ENCODE measurements around the gene ADIRF.

DNA sequence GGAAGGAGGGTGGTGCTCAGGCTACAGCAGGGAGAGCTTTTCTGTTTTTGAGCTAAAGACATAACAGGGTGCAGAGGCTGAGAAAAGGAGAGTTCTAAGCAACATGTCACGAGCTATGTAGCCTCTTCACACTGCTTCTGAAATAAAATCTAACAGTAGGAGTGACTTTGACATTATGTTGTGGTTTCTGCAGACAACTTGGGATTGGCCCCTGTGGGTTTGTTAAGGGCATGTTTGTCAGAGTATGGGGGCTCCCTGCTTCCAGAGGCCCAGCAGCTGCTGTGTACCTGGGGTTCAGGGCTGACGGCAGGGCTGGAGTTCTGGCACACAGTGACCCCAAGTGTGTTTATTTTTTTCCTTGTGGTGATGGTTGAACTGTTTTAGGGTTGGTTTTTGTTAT, 35.6 kb upstream of the ADIRF start:
- TF ChIP-seq, protein P1, sequence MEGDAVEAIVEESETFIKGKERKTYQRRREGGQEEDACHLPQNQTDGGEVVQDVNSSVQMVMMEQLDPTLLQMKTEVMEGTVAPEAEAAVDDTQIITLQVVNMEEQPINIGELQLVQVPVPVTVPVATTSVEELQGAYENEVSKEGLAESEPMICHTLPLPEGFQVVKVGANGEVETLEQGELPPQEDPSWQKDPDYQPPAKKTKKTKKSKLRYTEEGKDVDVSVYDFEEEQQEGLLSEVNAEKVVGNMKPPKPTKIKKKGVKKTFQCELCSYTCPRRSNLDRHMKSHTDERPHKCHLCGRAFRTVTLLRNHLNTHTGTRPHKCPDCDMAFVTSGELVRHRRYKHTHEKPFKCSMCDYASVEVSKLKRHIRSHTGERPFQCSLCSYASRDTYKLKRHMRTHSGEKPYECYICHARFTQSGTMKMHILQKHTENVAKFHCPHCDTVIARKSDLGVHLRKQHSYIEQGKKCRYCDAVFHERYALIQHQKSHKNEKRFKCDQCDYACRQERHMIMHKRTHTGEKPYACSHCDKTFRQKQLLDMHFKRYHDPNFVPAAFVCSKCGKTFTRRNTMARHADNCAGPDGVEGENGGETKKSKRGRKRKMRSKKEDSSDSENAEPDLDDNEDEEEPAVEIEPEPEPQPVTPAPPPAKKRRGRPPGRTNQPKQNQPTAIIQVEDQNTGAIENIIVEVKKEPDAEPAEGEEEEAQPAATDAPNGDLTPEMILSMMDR (IDR thresholded peaks at IDR 0.05; ENCODE audit: poor library complexity, severe bottlenecking) = no peak
- TF ChIP-seq EP300 (conservative IDR thresholded peaks at IDR 0.05; ENCODE audit: poor library complexity, severe bottlenecking) = no peak
- no peak for TF ChIP-seq TAF1 (IDR thresholded peaks at IDR 0.05; ENCODE audit: low read depth)
- no peak for TF ChIP-seq EZH2 (IDR thresholded peaks at IDR 0.05; ENCODE audit: borderline replicate concordance, insufficient read depth, low read length, poor library complexity, severe bottlenecking)
- no peak for TF ChIP-seq POLR2AphosphoS5 (IDR thresholded peaks at IDR 0.05)
- TF ChIP-seq SMC3 (conservative IDR thresholded peaks at IDR 0.05; ENCODE audit: poor library complexity) = no peak
- TF ChIP-seq RAD21 (conservative IDR thresholded peaks at IDR 0.05) = no peak
- TF ChIP-seq, protein P2, sequence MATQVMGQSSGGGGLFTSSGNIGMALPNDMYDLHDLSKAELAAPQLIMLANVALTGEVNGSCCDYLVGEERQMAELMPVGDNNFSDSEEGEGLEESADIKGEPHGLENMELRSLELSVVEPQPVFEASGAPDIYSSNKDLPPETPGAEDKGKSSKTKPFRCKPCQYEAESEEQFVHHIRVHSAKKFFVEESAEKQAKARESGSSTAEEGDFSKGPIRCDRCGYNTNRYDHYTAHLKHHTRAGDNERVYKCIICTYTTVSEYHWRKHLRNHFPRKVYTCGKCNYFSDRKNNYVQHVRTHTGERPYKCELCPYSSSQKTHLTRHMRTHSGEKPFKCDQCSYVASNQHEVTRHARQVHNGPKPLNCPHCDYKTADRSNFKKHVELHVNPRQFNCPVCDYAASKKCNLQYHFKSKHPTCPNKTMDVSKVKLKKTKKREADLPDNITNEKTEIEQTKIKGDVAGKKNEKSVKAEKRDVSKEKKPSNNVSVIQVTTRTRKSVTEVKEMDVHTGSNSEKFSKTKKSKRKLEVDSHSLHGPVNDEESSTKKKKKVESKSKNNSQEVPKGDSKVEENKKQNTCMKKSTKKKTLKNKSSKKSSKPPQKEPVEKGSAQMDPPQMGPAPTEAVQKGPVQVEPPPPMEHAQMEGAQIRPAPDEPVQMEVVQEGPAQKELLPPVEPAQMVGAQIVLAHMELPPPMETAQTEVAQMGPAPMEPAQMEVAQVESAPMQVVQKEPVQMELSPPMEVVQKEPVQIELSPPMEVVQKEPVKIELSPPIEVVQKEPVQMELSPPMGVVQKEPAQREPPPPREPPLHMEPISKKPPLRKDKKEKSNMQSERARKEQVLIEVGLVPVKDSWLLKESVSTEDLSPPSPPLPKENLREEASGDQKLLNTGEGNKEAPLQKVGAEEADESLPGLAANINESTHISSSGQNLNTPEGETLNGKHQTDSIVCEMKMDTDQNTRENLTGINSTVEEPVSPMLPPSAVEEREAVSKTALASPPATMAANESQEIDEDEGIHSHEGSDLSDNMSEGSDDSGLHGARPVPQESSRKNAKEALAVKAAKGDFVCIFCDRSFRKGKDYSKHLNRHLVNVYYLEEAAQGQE (IDR thresholded peaks at IDR 0.05; ENCODE audit: borderline replicate concordance) = no peak
- no peak for TF ChIP-seq MXI1 (conservative IDR thresholded peaks at IDR 0.05; ENCODE audit: poor library complexity, severe bottlenecking)
